Gastroesophageal sphincter (tissue), 3 donors: ENCODE measurements around the gene CLTC.
A peak's percentile ranks its signal among the peaks of the same experiment; 100 is the strongest.

ENCODE experiments used
- CTCF ChIP-seq, 4 experiments: fragments of 200-600 bp in 2 of 4; fragments of 450-650 bp in 2 of 4; sonication (generic) in 1 of 4; IDR thresholded peaks; one replicate each; pipeline ENCODE4 v1.5.1; 2017 to 2019; ENCODE audit warnings: antibody characterized with exemption in 4 of 4, mild to moderate bottlenecking in 2 of 4, moderate library complexity in 2 of 4
- POLR2A ChIP-seq, 2 donors: fragments of 450-650 bp; IDR thresholded peaks; one replicate each; pipeline ENCODE4 v1.6.1; 2017; ENCODE audit warnings: antibody characterized with exemption in 2 of 2, mild to moderate bottlenecking in 2 of 2, moderate library complexity in 1 of 2
- POLR2AphosphoS5 ChIP-seq: sonication (generic); formaldehyde crosslinking; IDR thresholded peaks from one replicate; pipeline ENCODE4 v1.6.1; 2017; ENCODE audit warnings: antibody characterized with exemption

GRCh38 chr17:59619298-59620063 lies at the start of gene CLTC:
- TF ChIP-seq CTCF (IDR thresholded peaks at IDR 0.05) (peak in 2 of 4 experiments; percentile 13 to 16), POLR2AphosphoS5 (peak; percentile 95), POLR2A (IDR thresholded peaks at IDR 0.05) (peak; percentile 92)
